Gastrocnemius medialis (tissue), 4 donors: Measurements from ENCODE around the gene ITGA5.

ENCODE experiments used
- CTCF ChIP-seq, 5 experiments: fragments of 450-650 bp in 3 of 5; fragments of 200-600 bp in 2 of 5; sonication (generic) in 2 of 5; IDR thresholded peaks in 4 of 5; conservative IDR thresholded peaks in 1 of 5; 1 replicate in 4 of 5; 2 replicates in 1 of 5; pipeline ENCODE4 v1.5.1; 2016 to 2019; ENCODE audit warnings: antibody characterized with exemption in 5 of 5, mild to moderate bottlenecking in 3 of 5, moderate library complexity in 3 of 5
- POLR2A ChIP-seq, 2 donors: fragments of 450-650 bp; IDR thresholded peaks; one replicate each; pipeline ENCODE4 v1.6.1; 2017; ENCODE audit warnings: antibody characterized with exemption in 2 of 2, mild to moderate bottlenecking in 2 of 2, moderate library complexity in 2 of 2

- no peak for TF ChIP-seq CTCF (IDR thresholded peaks at IDR 0.05 in 4 of 5, conservative IDR thresholded peaks at IDR 0.05 in 1 of 5)
- no peak for TF ChIP-seq POLR2A (IDR thresholded peaks at IDR 0.05)
Measured at GRCh38 chr12:54401119-54401518, 17.9 kb downstream of the ITGA5 start.
